ENCODE measurements around the gene TEX2. TPM values are rescaled to one million over a fixed set of nuclear protein-coding genes. Genes with fewer than 3 reads are reported as not detected.

The TEX2 gene
- total and polyA plus RNA-seq, 2 of the 13 experiments (the other 11 are each of a cell fraction or from before 2014, with no cell fraction given): 21.4 to 37.7 TPM

DNA sequence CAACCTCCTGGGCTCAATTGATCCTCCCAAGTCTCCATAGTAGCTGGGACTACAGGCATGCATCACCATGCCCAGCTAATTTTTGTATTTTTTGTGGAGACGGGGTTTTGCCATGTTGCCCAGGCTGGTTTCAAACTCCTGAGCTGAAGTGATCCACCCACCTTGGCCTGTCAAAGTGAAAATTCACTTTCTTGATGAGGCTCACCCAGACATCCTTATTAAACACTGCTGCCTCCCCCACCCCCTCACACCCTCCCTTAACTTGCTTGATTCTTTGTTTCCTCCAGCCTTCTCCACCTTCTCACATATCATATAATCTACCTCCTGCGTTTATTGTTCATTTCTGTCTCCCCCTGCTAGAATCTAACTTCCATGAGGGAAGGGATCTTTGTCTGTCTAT is 46.0 kb upstream of the TEX2 start (continued):
- TF ChIP-seq MAX (IDR thresholded peaks at IDR 0.05): no peak
- no peak for TF ChIP-seq ZKSCAN1 (IDR thresholded peaks at IDR 0.05; ENCODE audit: low read length)
- TF ChIP-seq PRDM15 (CRISPR knock-in tag; IDR thresholded peaks at IDR 0.05): no peak

GRCh38 chr17:64306850-64307463 is 43.9 kb upstream of the TEX2 start:
- in situ Hi-C loops (cut with HindIII; ENCODE audit: extremely low pct_ligation_motif_present, low pct_unique_long_range_greater_than_20kb): loop anchor here (5.0 to 25.0 kb wide), 3 partner anchors 110 to 330 kb away; partner anchors contain the start of gene POLG2
- TF ChIP-seq ATF7 (IDR thresholded peaks at IDR 0.05) (no peak), ATF7 (CRISPR knock-in tag; IDR thresholded peaks at IDR 0.05) (no peak), SMAD3 (CRISPR knock-in tag; IDR thresholded peaks at IDR 0.05) (0 out of 2 replicates have a peak, but pooled peaks have one; percentile 40), LRRFIP1 (CRISPR knock-in tag; conservative IDR thresholded peaks at IDR 0.05) (no peak), MTF2 (CRISPR knock-in tag; IDR thresholded peaks at IDR 0.05; ENCODE audit: borderline replicate concordance) (0 out of 2 replicates have a peak, but pooled peaks have one; percentile 51), ADNP (CRISPR knock-in tag; IDR thresholded peaks at IDR 0.05) (no peak), SOX6 (IDR thresholded peaks at IDR 0.05) (no peak), SOX6 (CRISPR knock-in tag; IDR thresholded peaks at IDR 0.05) (0 out of 2 replicates have a peak, but pooled peaks have one; percentile 12), ZNF362 (CRISPR knock-in tag; IDR thresholded peaks at IDR 0.05; ENCODE audit: borderline replicate concordance) (0 out of 2 replicates have a peak, but pooled peaks have one; percentile 32), NFYC (CRISPR knock-in tag; IDR thresholded peaks at IDR 0.05) (no peak)
- TF ChIP-seq, protein P1, sequence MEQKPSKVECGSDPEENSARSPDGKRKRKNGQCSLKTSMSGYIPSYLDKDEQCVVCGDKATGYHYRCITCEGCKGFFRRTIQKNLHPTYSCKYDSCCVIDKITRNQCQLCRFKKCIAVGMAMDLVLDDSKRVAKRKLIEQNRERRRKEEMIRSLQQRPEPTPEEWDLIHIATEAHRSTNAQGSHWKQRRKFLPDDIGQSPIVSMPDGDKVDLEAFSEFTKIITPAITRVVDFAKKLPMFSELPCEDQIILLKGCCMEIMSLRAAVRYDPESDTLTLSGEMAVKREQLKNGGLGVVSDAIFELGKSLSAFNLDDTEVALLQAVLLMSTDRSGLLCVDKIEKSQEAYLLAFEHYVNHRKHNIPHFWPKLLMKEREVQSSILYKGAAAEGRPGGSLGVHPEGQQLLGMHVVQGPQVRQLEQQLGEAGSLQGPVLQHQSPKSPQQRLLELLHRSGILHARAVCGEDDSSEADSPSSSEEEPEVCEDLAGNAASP (CRISPR knock-in tag; IDR thresholded peaks at IDR 0.05; ENCODE audit: borderline replicate concordance): 0 out of 2 replicates have a peak, but pooled peaks have one; percentile 20

More at GRCh38 chr17:64306850-64307463, 43.9 kb upstream of the TEX2 start:
- H3K9me3 ChIP-seq (ENCODE audit: low read length): no peaks in the 10 kb centered on the region
- H3K79me2 ChIP-seq (ENCODE audit: insufficient read depth, low read length): no peaks in the 10 kb centered on the region
- WGBS (ENCODE audit: low lambda C conversion rate): 13% methylated on average over 11 of the region's 11 CpGs
- H3K4me3 ChIP-seq (replicated peaks in 1 of 3; ENCODE audit: insufficient read depth in 1 of 3, low read depth in 2 of 3, low read length in 3 of 3): no peak overlapping the region
- H3K27me3 ChIP-seq (ENCODE audit: control insufficient read depth in 1 of 2, insufficient read depth in 2 of 2, low read length in 2 of 2): no peaks in the 10 kb centered on the region
- DNase-seq (ENCODE audit: low spot score): peak; percentile 60
- no peaks in the 10 kb centered on the region for H3K36me3 ChIP-seq (replicated peaks in 1 of 2; ENCODE audit: control insufficient read depth in 1 of 2, insufficient read depth in 2 of 2, low read length in 2 of 2)
- BruUV-seq (replicated peaks): no TSS peak
- no peak overlapping the region for H2AFZ ChIP-seq (ENCODE audit: low read length)
- H3K4me1 ChIP-seq (ENCODE audit: insufficient read depth, low read length): peaks cover 41% of the 10 kb centered on the region
- no peaks in the 10 kb centered on the region for H4K20me1 ChIP-seq (ENCODE audit: insufficient read depth, low read length)
- peak; percentile 64 for ATAC-seq
- H3K9ac ChIP-seq (ENCODE audit: insufficient read depth, low read depth, low read length): no peak overlapping the region
- intact Hi-C loops (cut with micrococcal nuclease; ENCODE audit: unreplicated experiment): no loop called here
- H3K27ac ChIP-seq (ENCODE audit: extremely low read length, insufficient read depth, low read length): no peak overlapping the region
- POLR2A ChIA-PET: no interaction called here
- no peak overlapping the region for H3K4me2 ChIP-seq (ENCODE audit: low read depth, low read length)
- FAIRE-seq: peak; percentile 88
- CTCF ChIA-PET (ENCODE audit: low intra/inter-chr PET ratio, low total read pairs): interaction anchor here (0.7 to 6.2 kb wide), 5 partner anchors 12 to 184 kb away, joined by 4 to 130 read pairs (median 7); no protein-coding TSS in a partner anchor

Data from HepG2 (cell line).